DOHH2 (cell line): ENCODE results near the gene WBP4.
"Not testable (repeated sequence)": the region's sequence is repeated elsewhere in the genome, so short reads cannot be mapped to it uniquely, and the experiment has no call there.

Experiments
- H3F3A ChIP-seq: fragments of 200-600 bp; sonication (generic), shearing (Covaris generic); 2 replicates; pipeline ENCODE4 v1.6.0; 2016; ENCODE audit warnings: antibody characterized with exemption, mild to moderate bottlenecking; ENCODE audit not compliant: control insufficient read depth, insufficient read depth
- H3K27ac ChIP-seq: fragments of 200-600 bp; sonication (generic); 2 replicates; pipeline ENCODE4 v1.5.1; 2014; ENCODE audit warnings: low read depth, mild to moderate bottlenecking, low read length, moderate library complexity
- H3K27me3 ChIP-seq: fragments of 200-600 bp; sonication (generic); 2 replicates; pipeline ENCODE4 v1.6.1; 2014; ENCODE audit warnings: mild to moderate bottlenecking, low read length, mixed read lengths; ENCODE audit not compliant: control insufficient read depth
- H3K36me3 ChIP-seq: fragments of 200-600 bp; sonication (generic); 2 replicates; pipeline ENCODE4 v1.6.1; 2014; ENCODE audit warnings: mild to moderate bottlenecking, low read length, moderate library complexity, mixed read lengths; ENCODE audit not compliant: control insufficient read depth
- H3K4me1 ChIP-seq: fragments of 200-600 bp; sonication (generic); 2 replicates; pipeline ENCODE4 v1.6.1; 2014; ENCODE audit warnings: mild to moderate bottlenecking, low read length, mixed read lengths; ENCODE audit not compliant: control insufficient read depth
- H3K4me2 ChIP-seq: fragments of 200-600 bp; sonication (generic); 2 replicates; pipeline ENCODE4 v1.6.0; 2014; ENCODE audit warnings: mild to moderate bottlenecking, low read length, moderate library complexity
- H3K4me3 ChIP-seq: fragments of 200-600 bp; sonication (generic); 2 replicates; pipeline ENCODE4 v1.5.1; 2014; ENCODE audit warnings: mild to moderate bottlenecking, low read length, mixed read lengths
- H3K79me2 ChIP-seq: fragments of 200-600 bp; sonication (generic); 2 replicates; pipeline ENCODE4 v1.6.1; 2014; ENCODE audit warnings: mild to moderate bottlenecking, low read length, mixed read lengths; ENCODE audit not compliant: control insufficient read depth
- H3K9me2 ChIP-seq: fragments of 200-600 bp; sonication (generic); replicated peaks from 2 replicates; pipeline ENCODE4 v1.6.1; 2014; ENCODE audit warnings: mild to moderate bottlenecking, low read length, mixed read lengths; ENCODE audit not compliant: control insufficient read depth
- H3K9me3 ChIP-seq: fragments of 200-600 bp; sonication (generic); 2 replicates; pipeline ENCODE4 v1.6.1; 2014; ENCODE audit warnings: antibody characterized with exemption, low read length, mixed read lengths; ENCODE audit not compliant: control insufficient read depth, insufficient read depth
- H4K20me1 ChIP-seq: fragments of 200-600 bp; sonication (generic); 2 replicates; pipeline ENCODE4 v1.6.0; 2014; ENCODE audit warnings: low read depth, mild to moderate bottlenecking, antibody characterized with exemption, low read length, moderate library complexity; ENCODE audit not compliant: control insufficient read depth, insufficient read depth
- EZH2phosphoT487 ChIP-seq: fragments of 200-600 bp; sonication (generic); IDR thresholded peaks from 2 replicates; pipeline ENCODE4 v1.6.1; 2017; ENCODE audit warnings: borderline replicate concordance, mild to moderate bottlenecking, antibody characterized with exemption, low read length, moderate library complexity, mixed read lengths
- TF ChIP-seq, protein P1 (sequence below): fragments of 200-600 bp; sonication (generic); IDR thresholded peaks from one replicate; pipeline ENCODE4 v1.5.1; 2014; ENCODE audit warnings: antibody characterized with exemption, mild to moderate bottlenecking, low read depth, low read length; ENCODE audit not compliant: poor library complexity, severe bottlenecking

WBP4 gene

GRCh38 chr13:41131660-41132511, 70.6 kb downstream of the WBP4 start:
- Histone ChIP-seq H3K4me1 (peaks cover 30% of the 10 kb centered on the region), H3K79me2 (peaks cover 60% of the 10 kb centered on the region)
- H3K27ac ChIP-seq = not testable (repeated sequence)

GRCh38 chr13:41132512-41133152, 71.3 kb downstream of the WBP4 start, which contains the start of gene KBTBD6:
TSS of gene KBTBD6 (minus strand) at chr13:41132802. CDS start at chr13:41132511, 291 bp downstream.
- H3K27me3 ChIP-seq = no peaks in the 10 kb centered on the region
- H4K20me1 ChIP-seq = no peaks in the 10 kb centered on the region
- TF ChIP-seq, protein P1, sequence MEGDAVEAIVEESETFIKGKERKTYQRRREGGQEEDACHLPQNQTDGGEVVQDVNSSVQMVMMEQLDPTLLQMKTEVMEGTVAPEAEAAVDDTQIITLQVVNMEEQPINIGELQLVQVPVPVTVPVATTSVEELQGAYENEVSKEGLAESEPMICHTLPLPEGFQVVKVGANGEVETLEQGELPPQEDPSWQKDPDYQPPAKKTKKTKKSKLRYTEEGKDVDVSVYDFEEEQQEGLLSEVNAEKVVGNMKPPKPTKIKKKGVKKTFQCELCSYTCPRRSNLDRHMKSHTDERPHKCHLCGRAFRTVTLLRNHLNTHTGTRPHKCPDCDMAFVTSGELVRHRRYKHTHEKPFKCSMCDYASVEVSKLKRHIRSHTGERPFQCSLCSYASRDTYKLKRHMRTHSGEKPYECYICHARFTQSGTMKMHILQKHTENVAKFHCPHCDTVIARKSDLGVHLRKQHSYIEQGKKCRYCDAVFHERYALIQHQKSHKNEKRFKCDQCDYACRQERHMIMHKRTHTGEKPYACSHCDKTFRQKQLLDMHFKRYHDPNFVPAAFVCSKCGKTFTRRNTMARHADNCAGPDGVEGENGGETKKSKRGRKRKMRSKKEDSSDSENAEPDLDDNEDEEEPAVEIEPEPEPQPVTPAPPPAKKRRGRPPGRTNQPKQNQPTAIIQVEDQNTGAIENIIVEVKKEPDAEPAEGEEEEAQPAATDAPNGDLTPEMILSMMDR = no peak
- no peak for TF ChIP-seq EZH2phosphoT487
- H3K4me1 ChIP-seq = peaks cover 30% of the 10 kb centered on the region
- no peaks in the 10 kb centered on the region for H3F3A ChIP-seq
- no peaks in the 10 kb centered on the region for H3K9me2 ChIP-seq
- peak within 1 kb of the TSS; percentile 70 for H3K4me2 ChIP-seq
- H3K9me3 ChIP-seq = no peaks in the 10 kb centered on the region
- peak within 1 kb of the TSS; percentile 85 for H3K4me3 ChIP-seq
- H3K27ac ChIP-seq = peak within 1 kb of the TSS; percentile 13; the same call in 1 of the 2 replicates
- peaks cover 57% of the 10 kb centered on the region for H3K79me2 ChIP-seq
- H3K36me3 ChIP-seq = peaks cover 24% of the 10 kb centered on the region

More at GRCh38 chr13:41131660-41132511, 70.6 kb downstream of the WBP4 start:
- H3F3A ChIP-seq, H4K20me1 ChIP-seq, H3K9me2 ChIP-seq, H3K9me3 ChIP-seq, H3K27me3 ChIP-seq: not testable (repeated sequence)
- H3K36me3 ChIP-seq = peaks cover 25% of the 10 kb centered on the region
- peak overlapping the region; percentile 85 for H3K4me3 ChIP-seq
- H3K4me2 ChIP-seq = peak overlapping the region; percentile 70
